H1 (cell line): ENCODE data around the gene NUDT7. TPM values are rescaled to one million over a fixed set of nuclear protein-coding genes. Genes with fewer than 3 reads are reported as not detected.

Experiments used
- CTCF ChIA-PET: fragments of 300-600 bp; sonication (Branson Sonifier 250); formaldehyde crosslinking; loops from one replicate; lab custom pipeline; 2021; ENCODE audit not compliant: partially characterized antibody; lab: Charles Lee
- POLR2A ChIA-PET: fragments of 300-600 bp; sonication (Branson Sonifier 250); formaldehyde crosslinking; loops from one replicate; lab custom pipeline; 2021; ENCODE audit warnings: inconsistent platforms; ENCODE audit not compliant: partially characterized antibody; lab: Charles Lee
- DNase-seq, 2 experiments: peaks; one replicate each; pipeline versions ENCODE4 v3.0.0 to v3.0.0-alpha.2; 2010 to 2022; ENCODE audit warnings: low spot score in 2 of 2, low read depth in 1 of 2, mixed read lengths in 1 of 2
- FAIRE-seq: peaks from 2 replicates; lab custom pipeline; 2011; peaks lifted over from hg19 to GRCh38; lab: Jason Lieb, UNC
- H2AFZ ChIP-seq: 2 replicates; pipeline ENCODE4 v1.8.1; 2012; ENCODE audit warnings: low read length, inconsistent platforms
- H2AK5ac ChIP-seq: 2 replicates; pipeline ENCODE4 v1.6.1; 2013; ENCODE audit warnings: low read depth, low read length
- H2BK120ac ChIP-seq: replicated peaks from 2 replicates; pipeline ENCODE3; 2013; ENCODE audit warnings: low read depth, low read length, inconsistent platforms
- H2BK12ac ChIP-seq: 2 replicates; pipeline ENCODE4 v1.6.1; 2013; ENCODE audit warnings: low read depth, low read length
- H2BK15ac ChIP-seq: 2 replicates; pipeline ENCODE4 v1.6.1; 2013; ENCODE audit warnings: low read length
- H2BK20ac ChIP-seq: 2 replicates; pipeline ENCODE4 v1.6.1; 2013; ENCODE audit warnings: low read length
- H2BK5ac ChIP-seq: 2 replicates; pipeline ENCODE4 v1.6.1; 2013; ENCODE audit warnings: low read depth, low read length
- H3K14ac ChIP-seq: 2 replicates; pipeline ENCODE4 v1.6.1; 2013; ENCODE audit warnings: inconsistent platforms; ENCODE audit not compliant: insufficient read length
- H3K18ac ChIP-seq: 2 replicates; pipeline ENCODE4 v1.6.1; 2013; ENCODE audit warnings: low read length; ENCODE audit errors: extremely low read depth
- H3K23ac ChIP-seq: 2 replicates; pipeline ENCODE4 v1.6.1; 2013; ENCODE audit warnings: inconsistent platforms; ENCODE audit not compliant: insufficient read length
- H3K23me2 ChIP-seq: 2 replicates; pipeline ENCODE4 v1.6.1; 2013; ENCODE audit warnings: low read depth, low read length
- H3K27ac ChIP-seq: 2 replicates; pipeline ENCODE4 v1.6.1; 2011; ENCODE audit warnings: low read depth, low read length, inconsistent platforms
- H3K27me3 ChIP-seq, 4 experiments: replicated peaks in 1 of 4; 1 replicate in 1 of 4; 2 replicates in 3 of 4; pipeline versions ENCODE4 v1.6.1 to v1.8.1; 2011 to 2013; ENCODE audit warnings: low read length in 3 of 4, mild to moderate bottlenecking in 3 of 4, inconsistent platforms in 2 of 4, mixed read lengths in 2 of 4, moderate library complexity in 1 of 4; ENCODE audit not compliant: control insufficient read depth in 3 of 4, insufficient read depth in 3 of 4; ENCODE audit errors: extremely low read depth in 1 of 4
- H3K36me3 ChIP-seq, 4 experiments: 2 replicates each; pipeline versions ENCODE4 v1.6.1 to v1.8.1; 2011 to 2013; ENCODE audit warnings: mild to moderate bottlenecking in 4 of 4, low read length in 3 of 4, moderate library complexity in 2 of 4, control low read depth in 1 of 4, inconsistent platforms in 1 of 4; ENCODE audit not compliant: insufficient read depth in 4 of 4, control insufficient read depth in 2 of 4
- H3K4ac ChIP-seq: replicated peaks from 2 replicates; pipeline ENCODE3; 2013; ENCODE audit warnings: low read length, low read depth, mixed read lengths, inconsistent platforms; ENCODE audit not compliant: insufficient read length
- H3K4me1 ChIP-seq, 4 experiments: replicated peaks in 1 of 4; 1 replicate in 1 of 4; 2 replicates in 3 of 4; pipeline versions ENCODE4 v1.6.1 to v1.8.1; 2011 to 2013; ENCODE audit warnings: low read length in 3 of 4, inconsistent platforms in 2 of 4, mixed read lengths in 1 of 4; ENCODE audit not compliant: insufficient read depth in 4 of 4, control insufficient read depth in 3 of 4
- H3K4me2 ChIP-seq, 2 experiments: 2 replicates each; pipeline versions ENCODE4 v1.6.1 to v1.8.1; 2011 to 2013; ENCODE audit warnings: low read depth in 2 of 2, low read length in 2 of 2, control low read depth in 1 of 2, inconsistent platforms in 1 of 2, mild to moderate bottlenecking in 1 of 2; ENCODE audit not compliant: insufficient read depth in 1 of 2
- H3K4me3 ChIP-seq, 4 experiments: fragments of 200-600, 300-600 bp in 1 of 4; sonication (generic), shearing (Covaris generic), sonication (Bioruptor Twin) in 1 of 4; 2 replicates each; pipeline versions ENCODE4 v1.5.1 to v1.8.1; 2011 to 2016; ENCODE audit warnings: low read length in 4 of 4, low read depth in 3 of 4, control low read depth in 2 of 4, inconsistent platforms in 2 of 4, mild to moderate bottlenecking in 2 of 4, mixed read lengths in 1 of 4, moderate library complexity in 1 of 4; ENCODE audit not compliant: insufficient read depth in 2 of 4; ENCODE audit errors: extremely low read depth in 1 of 4
- H3K56ac ChIP-seq: replicated peaks from 2 replicates; pipeline ENCODE3; 2013; ENCODE audit warnings: low read depth, mild to moderate bottlenecking, mixed read lengths, low read length, inconsistent platforms; ENCODE audit not compliant: insufficient read length
- H3K79me1 ChIP-seq: 2 replicates; pipeline ENCODE4 v1.6.1; 2013; ENCODE audit warnings: low read depth, low read length, control low read depth
- H3K79me2 ChIP-seq, 2 experiments: 2 replicates each; pipeline versions ENCODE4 v1.6.1 to v1.8.1; 2012 to 2013; ENCODE audit warnings: low read length in 2 of 2, mild to moderate bottlenecking in 2 of 2, inconsistent platforms in 1 of 2; ENCODE audit not compliant: insufficient read depth in 2 of 2, control insufficient read depth in 1 of 2
- H3K9ac ChIP-seq, 4 experiments: replicated peaks in 1 of 4; 1 replicate in 1 of 4; 2 replicates in 3 of 4; pipeline versions ENCODE4 v1.6.1 to v1.8.1; 2011 to 2013; ENCODE audit warnings: low read depth in 3 of 4, low read length in 3 of 4, control low read depth in 2 of 4, mild to moderate bottlenecking in 2 of 4, moderate library complexity in 2 of 4, inconsistent platforms in 1 of 4; ENCODE audit errors: extremely low read depth in 1 of 4
- H3K9me3 ChIP-seq, 2 experiments: 2 replicates each; pipeline versions ENCODE4 v1.6.1 to v1.8.1; 2012 to 2013; ENCODE audit warnings: mild to moderate bottlenecking in 2 of 2, moderate library complexity in 2 of 2, control low read depth in 1 of 2, inconsistent platforms in 1 of 2, low read depth in 1 of 2, low read length in 1 of 2, mixed read lengths in 1 of 2; ENCODE audit not compliant: insufficient read depth in 2 of 2
- H4K20me1 ChIP-seq, 2 experiments: replicated peaks in 1 of 2; 2 replicates each; pipeline versions ENCODE3 to v1.8.1; 2011 to 2013; ENCODE audit warnings: inconsistent platforms in 2 of 2, low read length in 2 of 2, mild to moderate bottlenecking in 1 of 2; ENCODE audit not compliant: insufficient read depth in 2 of 2, control insufficient read depth in 1 of 2
- H4K5ac ChIP-seq: 2 replicates; pipeline ENCODE4 v1.6.1; 2013; ENCODE audit warnings: low read length, low read depth, mixed read lengths, inconsistent platforms; ENCODE audit not compliant: insufficient read length
- H4K8ac ChIP-seq: 2 replicates; pipeline ENCODE4 v1.8.0; 2013; ENCODE audit warnings: mild to moderate bottlenecking, moderate library complexity, low read length, inconsistent platforms; ENCODE audit not compliant: insufficient read depth; ENCODE audit errors: extremely low read depth
- H4K91ac ChIP-seq: replicated peaks from 2 replicates; pipeline ENCODE3; 2013; ENCODE audit warnings: low read length, mixed read lengths, inconsistent platforms; ENCODE audit not compliant: insufficient read length
- ATF2 ChIP-seq: IDR thresholded peaks from 2 replicates; pipeline ENCODE4 v1.6.1; 2012; ENCODE audit warnings: low read length, inconsistent platforms
- SIX5 ChIP-seq: IDR thresholded peaks from 2 replicates; pipeline ENCODE4 v1.6.1; 2011; ENCODE audit warnings: mild to moderate bottlenecking, low read depth, low read length
- SP1 ChIP-seq: IDR thresholded peaks from 2 replicates; pipeline ENCODE4 v1.6.1; 2011; ENCODE audit warnings: low read depth, low read length
- TEAD4 ChIP-seq: IDR thresholded peaks from 2 replicates; pipeline ENCODE4 v1.6.1; 2012; ENCODE audit warnings: low read depth, low read length, inconsistent platforms, mixed read lengths
- USF2 ChIP-seq: IDR thresholded peaks from 2 replicates; pipeline ENCODE4 v1.6.1; 2011; ENCODE audit warnings: low read length, improper control_type of control experiment
- WGBS, 2 experiments: shearing (Covaris generic) in 1 of 2; methylation state at CpG; one replicate each; pipeline versions ENCODE4 v1.1.6 to v1.1.7; 2013 to 2015; ENCODE audit warnings: low lambda C conversion rate in 2 of 2, mixed read lengths in 2 of 2, inconsistent platforms in 1 of 2, low coverage in 1 of 2, missing lambda C conversion rate in 1 of 2; ENCODE audit not compliant: insufficient replicate concordance in 2 of 2, insufficient coverage in 1 of 2, insufficient read length in 1 of 2; ENCODE audit errors: extremely low coverage in 1 of 2, missing lambda C conversion rate in 1 of 2; 5-methylcytosine and 5-hydroxymethylcytosine counted together
- polyA plus RNA-seq, 7 experiments: library from polyadenylated mRNA; depleted of rRNA in 3 of 7; stranded (reverse) in 5 of 7; unstranded in 2 of 7; fragments of >200 nt in 5 of 7; fragments of 200-250 nt in 2 of 7; gene quantifications; 1 replicate in 5 of 7; 2 replicates in 1 of 7; 4 replicates in 1 of 7; pipeline versions ENCODE4 v1.2.1 to v1.2.3, GENCODE V29; 2011 to 2013; ENCODE audit warnings: missing spikeins in 2 of 7, mixed read lengths in 2 of 7
- total RNA-seq: library from RNA; stranded (reverse); fragmentation: NEBNext Ultra II Directional; extraction: Animal tissue kit (Norgen Biotek cat#: 25700); gene quantifications from 2 replicates; pipeline ENCODE4 v1.2.1, GENCODE V29; 2021

The NUDT7 gene
- total and polyA plus RNA-seq, 2 of the 8 experiments (the other 6 are each of a cell fraction or from before 2014, with no cell fraction given): 8.8 to 19.7 TPM

- Histone ChIP-seq H3K27me3 (no peaks in the 10 kb centered on the region), H2BK15ac (no peak overlapping the region), H4K8ac (no peak overlapping the region), H3K9ac (no peak overlapping the region), H2AK5ac (no peak overlapping the region), H2AFZ (no peak overlapping the region), H2BK5ac (no peak overlapping the region), H3K79me2 (no peaks in the 10 kb centered on the region), H3K14ac (no peak overlapping the region), H3K36me3 (no peaks in the 10 kb centered on the region), H2BK12ac (no peak overlapping the region), H3K79me1 (no peaks in the 10 kb centered on the region), H3K4me3 (no peak overlapping the region), H4K91ac (no peak overlapping the region), H3K23me2 (no peaks in the 10 kb centered on the region), H3K27ac (no peak overlapping the region), H3K4ac (no peak overlapping the region), H3K9me3 (no peaks in the 10 kb centered on the region), H3K18ac (no peak overlapping the region), H3K23ac (no peak overlapping the region), H4K20me1 (no peaks in the 10 kb centered on the region), H4K5ac (no peak overlapping the region), H2BK20ac (no peak overlapping the region), H3K56ac (no peak overlapping the region), H2BK120ac (no peak overlapping the region), H3K4me2 (no peak overlapping the region), H3K4me1 (no peaks in the 10 kb centered on the region)
- WGBS, 2 experiments: 95% methylated on average over 3 of the region's 3 CpGs; no CpG with 5 or more reads in 1 of the 2 experiments
- FAIRE-seq: no peak
- POLR2A ChIA-PET: no interaction called here
- no peak for TF ChIP-seq USF2
- no peak for TF ChIP-seq SP1
- no peak for TF ChIP-seq TEAD4
- no peak for TF ChIP-seq SIX5
- no peak for TF ChIP-seq ATF2
- DNase-seq: no peak
- CTCF ChIA-PET: interaction anchor here (1.1 kb wide), 1 partner anchor 15 kb away, joined by 3 read pairs; no protein-coding TSS in a partner anchor
Observed at GRCh38 chr16:77767826-77768225, 45.5 kb downstream of the NUDT7 start.
